C4-2B (cell line): Measurements from ENCODE around the gene E2F8.

ENCODE experiments used
- CTCF ChIP-seq: fragments of 450-650 bp; conservative IDR thresholded peaks from 2 replicates; pipeline ENCODE4 v1.5.1; 2017; ENCODE audit warnings: mild to moderate bottlenecking
- ZFX ChIP-seq: fragments of 450-650 bp; IDR thresholded peaks from 2 replicates; pipeline ENCODE4 v1.6.1; 2017

DNA sequence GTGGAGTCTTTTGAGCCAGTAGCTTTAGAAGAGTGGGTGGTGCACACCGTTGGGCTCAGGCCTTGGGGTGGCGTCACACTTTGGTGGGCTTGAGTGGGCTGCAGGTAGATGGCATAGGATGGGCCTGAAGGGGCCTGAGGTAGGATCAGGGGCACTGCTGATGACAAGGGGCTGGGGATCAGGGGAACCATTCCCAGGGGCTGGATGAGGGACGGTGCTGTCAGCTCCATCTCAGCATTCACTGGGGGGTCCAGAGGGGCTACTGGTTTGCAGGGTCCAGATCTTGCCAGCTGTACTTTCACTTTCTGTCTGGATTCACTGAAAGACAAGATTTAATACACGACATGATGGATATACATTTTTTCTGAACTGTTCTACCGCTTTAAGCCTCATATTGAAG, 11.1 kb downstream of the E2F8 start:
- no peak for TF ChIP-seq CTCF
- TF ChIP-seq ZFX, result no peak
